Measurements from ENCODE around the gene RGS6. TPM values are rescaled to one million over a fixed set of nuclear protein-coding genes. Genes with fewer than 3 reads are reported as not detected.

The RGS6 gene
- total and polyA plus RNA-seq, 4 donors, result 0.06 to 5.3 (median 0.17) TPM; not detected in 1

- H3K9me3 ChIP-seq (ENCODE audit: control insufficient read depth in 4 of 4, low read length in 3 of 4), result peaks cover 0 to 3% (median under 1%) of the 10 kb centered on the region in 4 donors
- TF ChIP-seq TAF1 (conservative IDR thresholded peaks at IDR 0.05), result no peak
- no peak for TF ChIP-seq ZBTB33 (IDR thresholded peaks at IDR 0.05)
- TF ChIP-seq FOXA2 (IDR thresholded peaks at IDR 0.05), result no peak
- no peak for TF ChIP-seq SP1 (IDR thresholded peaks at IDR 0.05)
These were observed 369.1 kb downstream of the RGS6 start for GRCh38 chr14:72301352-72301751.

GRCh38 chr14:72303930-72304329, 371.7 kb downstream of the RGS6 start:
- H3K4me3 ChIP-seq (ENCODE audit: low read depth in 1 of 3, low read length in 3 of 3), result no peak overlapping the region

More at GRCh38 chr14:72301352-72301751, 369.1 kb downstream of the RGS6 start:
- Histone ChIP-seq H3K4me1 (ENCODE audit: control insufficient read depth in 4 of 4, insufficient read depth in 4 of 4, low read length in 3 of 4) (no peaks in the 10 kb centered on the region), H3K9ac (ENCODE audit: low read depth in 1 of 2, low read length in 2 of 2) (no peak overlapping the region), H3K4me3 (ENCODE audit: low read depth in 1 of 3, low read length in 3 of 3) (no peak overlapping the region), H3K27me3 (ENCODE audit: control insufficient read depth in 4 of 4, insufficient read depth in 4 of 4, low read length in 3 of 4) (peaks cover 0 to 4% (median 0%) of the 10 kb centered on the region in 4 donors), H3K36me3 (ENCODE audit: control insufficient read depth in 4 of 4, insufficient read depth in 3 of 4, low read depth in 1 of 4, low read length in 3 of 4) (no peaks in the 10 kb centered on the region), H3K27ac (ENCODE audit: low read depth in 1 of 2, low read length in 2 of 2) (no peak overlapping the region)
- no peak for DNase-seq (ENCODE audit: low spot score)
- whole genome bisulfite sequencing, result 84% methylated on average over 3 of the region's 3 CpGs

More at GRCh38 chr14:72303930-72304329, 371.7 kb downstream of the RGS6 start:
- Histone ChIP-seq H3K27ac (ENCODE audit: low read depth in 1 of 2, low read length in 2 of 2) (no peak overlapping the region), H3K27me3 (ENCODE audit: control insufficient read depth in 4 of 4, insufficient read depth in 4 of 4, low read length in 3 of 4) (peaks cover 0 to 4% (median 0%) of the 10 kb centered on the region in 4 donors), H3K9ac (ENCODE audit: low read depth in 1 of 2, low read length in 2 of 2) (no peak overlapping the region), H3K4me1 (ENCODE audit: control insufficient read depth in 4 of 4, insufficient read depth in 4 of 4, low read length in 3 of 4) (no peaks in the 10 kb centered on the region), H3K9me3 (ENCODE audit: control insufficient read depth in 4 of 4, low read length in 3 of 4) (peaks cover 0 to 3% (median under 1%) of the 10 kb centered on the region in 4 donors), H3K36me3 (ENCODE audit: control insufficient read depth in 4 of 4, insufficient read depth in 3 of 4, low read depth in 1 of 4, low read length in 3 of 4) (no peaks in the 10 kb centered on the region)
- WGBS, result 76% methylated on average over 4 of the region's 4 CpGs
- no peak for DNase-seq (ENCODE audit: low spot score)
- TF ChIP-seq YY1 (IDR thresholded peaks at IDR 0.05), result no peak
- TF ChIP-seq FOXA1 (IDR thresholded peaks at IDR 0.05), result no peak
- no peak for TF ChIP-seq GABPA (IDR thresholded peaks at IDR 0.05 in 1 of 2, conservative IDR thresholded peaks at IDR 0.05 in 1 of 2)
- no peak for TF ChIP-seq NR2F2 (IDR thresholded peaks at IDR 0.05)
- TF ChIP-seq ZBTB33 (IDR thresholded peaks at IDR 0.05), result no peak
- no peak for TF ChIP-seq FOXA2 (IDR thresholded peaks at IDR 0.05)
- no peak for TF ChIP-seq REST (IDR thresholded peaks at IDR 0.05)
- TF ChIP-seq RAD21 (IDR thresholded peaks at IDR 0.05), result no peak
- TF ChIP-seq HNF4G (IDR thresholded peaks at IDR 0.05), result no peak
- TF ChIP-seq HNF4A (conservative IDR thresholded peaks at IDR 0.05), result no peak
- TF ChIP-seq ATF3 (IDR thresholded peaks at IDR 0.05), result no peak
- no peak for TF ChIP-seq JUND (IDR thresholded peaks at IDR 0.05)
- TF ChIP-seq TAF1 (conservative IDR thresholded peaks at IDR 0.05), result no peak
- TF ChIP-seq EGR1 (IDR thresholded peaks at IDR 0.05; ENCODE audit: low read depth in 2 of 2), result no peak
- TF ChIP-seq RXRA (IDR thresholded peaks at IDR 0.05), result no peak
